Hematopoietic multipotent progenitor cell treated with erythropoietin and hydrocortisone succinate and interleukin-3 and kit ligand, for 17 days (in vitro differentiated cells): ENCODE results near the gene KRTAP13-1.

Source experiments
- DNase-seq: peaks from one replicate; pipeline ENCODE4 v3.0.0-alpha.2; 2015; ENCODE audit warnings: low spot score

The KRTAP13-1 gene

GRCh38 chr21:30395731-30396130, at the start of gene KRTAP13-1:
TSS of gene KRTAP13-1 (plus strand) at chr21:30396031. CDS start at chr21:30396087, 56 bp downstream.
- no peak for DNase-seq

GRCh38 chr21:30348506-30348905, 47.3 kb upstream of the KRTAP13-1 start, which contains the start of gene KRTAP23-1:
TSS of gene KRTAP23-1 (minus strand) at chr21:30348606. CDS start at chr21:30348606, 0 bp downstream.
- DNase-seq, result no peak

- DNase-seq, result no peak
Observed at GRCh38 chr21:30349572-30349971, 46.3 kb upstream of the KRTAP13-1 start.

GRCh38 chr21:30351534-30351933, 44.3 kb upstream of the KRTAP13-1 start:
- DNase-seq, result no peak

- no peak for DNase-seq
Observed at GRCh38 chr21:30354308-30355005, 41.4 kb upstream of the KRTAP13-1 start.

GRCh38 chr21:30355906-30356305, 39.9 kb upstream of the KRTAP13-1 start:
- DNase-seq, result no peak

- DNase-seq, result no peak
Observed at GRCh38 chr21:30372139-30372770, 23.6 kb upstream of the KRTAP13-1 start, which contains the start of gene KRTAP13-2. TSS of gene KRTAP13-2 (minus strand) at chr21:30372271. CDS start at chr21:30372213, 58 bp downstream.

GRCh38 chr21:30382201-30382600, 13.6 kb upstream of the KRTAP13-1 start:
- DNase-seq, result no peak

- DNase-seq, result no peak
Observed at GRCh38 chr21:30391492-30392025, 4.3 kb upstream of the KRTAP13-1 start.

- DNase-seq, result no peak
Observed at GRCh38 chr21:30408782-30409494, 13.1 kb downstream of the KRTAP13-1 start.

- DNase-seq, result no peak
Observed at GRCh38 chr21:30415993-30416392, 20.2 kb downstream of the KRTAP13-1 start.

- no peak for DNase-seq
Observed at GRCh38 chr21:30425826-30426225, 30.0 kb downstream of the KRTAP13-1 start, which contains the start of gene KRTAP13-3. TSS of gene KRTAP13-3 (minus strand) at chr21:30425926. CDS start at chr21:30425912, 14 bp downstream.

GRCh38 chr21:30426731-30427130, 30.9 kb downstream of the KRTAP13-1 start:
- no peak for DNase-seq

- DNase-seq, result no peak
Observed at GRCh38 chr21:30430170-30430655, 34.4 kb downstream of the KRTAP13-1 start, which contains the start of gene KRTAP13-4. TSS of gene KRTAP13-4 (plus strand) at chr21:30430220. CDS start at chr21:30430276, 56 bp downstream.

- DNase-seq, result no peak
Observed at GRCh38 chr21:30434033-30434631, 38.3 kb downstream of the KRTAP13-1 start.

GRCh38 chr21:30437010-30437565, 41.3 kb downstream of the KRTAP13-1 start:
- no peak for DNase-seq

- DNase-seq, result no peak
Observed at GRCh38 chr21:30439975-30440374, 44.1 kb downstream of the KRTAP13-1 start, which contains the start of gene KRTAP15-1. TSS of gene KRTAP15-1 (plus strand) at chr21:30440275. CDS start at chr21:30440328, 53 bp downstream.

GRCh38 chr21:30443226-30443625, 47.4 kb downstream of the KRTAP13-1 start:
- no peak for DNase-seq

GRCh38 chr21:30444204-30444603, 48.4 kb downstream of the KRTAP13-1 start:
- DNase-seq, result no peak
